ENCODE measurements around the gene HIVEP3.

HIVEP3 gene

GRCh38 chr1:41862384-41863221 lies 56.1 kb downstream of the HIVEP3 start:
- no peak overlapping the region; the same call in 1 of the 2 replicates for H3K4me3 ChIP-seq (ENCODE audit: low read depth, low read length)
- TF ChIP-seq, protein P1, sequence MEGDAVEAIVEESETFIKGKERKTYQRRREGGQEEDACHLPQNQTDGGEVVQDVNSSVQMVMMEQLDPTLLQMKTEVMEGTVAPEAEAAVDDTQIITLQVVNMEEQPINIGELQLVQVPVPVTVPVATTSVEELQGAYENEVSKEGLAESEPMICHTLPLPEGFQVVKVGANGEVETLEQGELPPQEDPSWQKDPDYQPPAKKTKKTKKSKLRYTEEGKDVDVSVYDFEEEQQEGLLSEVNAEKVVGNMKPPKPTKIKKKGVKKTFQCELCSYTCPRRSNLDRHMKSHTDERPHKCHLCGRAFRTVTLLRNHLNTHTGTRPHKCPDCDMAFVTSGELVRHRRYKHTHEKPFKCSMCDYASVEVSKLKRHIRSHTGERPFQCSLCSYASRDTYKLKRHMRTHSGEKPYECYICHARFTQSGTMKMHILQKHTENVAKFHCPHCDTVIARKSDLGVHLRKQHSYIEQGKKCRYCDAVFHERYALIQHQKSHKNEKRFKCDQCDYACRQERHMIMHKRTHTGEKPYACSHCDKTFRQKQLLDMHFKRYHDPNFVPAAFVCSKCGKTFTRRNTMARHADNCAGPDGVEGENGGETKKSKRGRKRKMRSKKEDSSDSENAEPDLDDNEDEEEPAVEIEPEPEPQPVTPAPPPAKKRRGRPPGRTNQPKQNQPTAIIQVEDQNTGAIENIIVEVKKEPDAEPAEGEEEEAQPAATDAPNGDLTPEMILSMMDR (IDR thresholded peaks at IDR 0.05; ENCODE audit: low read depth, low read length) = no peak

DNA sequence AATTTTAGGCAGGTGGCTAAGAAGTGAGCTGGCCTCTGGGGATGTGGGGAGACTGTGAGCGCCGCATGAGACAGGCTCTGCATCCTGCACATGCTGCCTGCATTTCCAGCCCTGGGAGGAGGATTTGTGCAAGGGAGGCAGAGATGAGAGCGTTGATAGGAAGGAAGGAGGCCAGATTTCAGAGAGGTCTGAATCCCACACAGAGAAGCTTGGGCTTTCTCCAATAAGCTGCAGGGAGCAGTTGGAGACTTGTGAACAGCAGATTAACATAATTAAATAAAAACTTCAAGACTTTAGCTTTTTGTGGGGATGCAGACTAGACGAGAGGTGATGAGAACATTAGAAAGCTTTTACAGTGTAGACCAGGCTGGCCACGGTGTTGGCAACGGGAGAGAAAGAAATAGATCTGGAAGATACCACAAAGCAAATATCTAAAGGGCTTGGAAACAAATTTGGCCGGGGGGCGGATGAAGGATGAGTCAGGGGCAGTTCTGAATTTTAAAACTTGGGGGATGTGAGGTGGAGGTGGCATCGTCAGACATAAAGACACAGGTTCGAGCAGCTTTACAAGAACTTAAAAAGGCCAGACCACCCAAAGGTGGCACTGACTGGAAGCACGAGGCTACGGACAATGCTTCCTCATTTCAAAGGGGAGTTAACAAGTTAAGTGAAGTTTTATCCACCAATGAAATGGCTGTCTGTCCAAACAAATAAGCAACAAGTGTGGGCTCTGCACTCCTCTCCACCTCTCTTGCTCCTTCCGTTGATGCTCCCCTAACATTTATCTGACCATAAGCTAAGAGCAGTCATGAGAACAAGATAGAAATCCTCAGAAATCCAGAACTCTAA lies 57.0 kb downstream of the HIVEP3 start:
- no peak overlapping the region for H3K4me3 ChIP-seq (ENCODE audit: low read depth, low read length)
- TF ChIP-seq, protein P1 (IDR thresholded peaks at IDR 0.05; ENCODE audit: low read depth, low read length) = no peak

DNA sequence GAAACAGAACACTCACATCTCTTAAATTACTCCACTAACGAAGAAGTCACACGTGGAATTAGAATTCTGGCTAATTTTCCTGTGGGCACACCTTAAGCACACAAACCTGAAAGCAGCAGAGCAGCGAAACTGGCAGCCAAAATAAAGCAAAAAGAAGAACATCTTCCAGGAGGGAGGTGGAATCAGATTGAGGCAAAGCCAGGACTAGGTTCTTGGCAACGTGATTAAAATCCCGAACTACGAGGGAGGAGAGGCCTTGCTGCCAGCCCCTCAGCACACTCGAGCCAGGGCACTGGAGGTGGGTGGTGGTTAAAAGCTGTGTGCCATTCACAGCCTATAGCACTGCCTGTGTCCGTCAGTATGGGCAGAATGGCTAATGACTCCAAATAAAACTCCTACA lies 58.0 kb downstream of the HIVEP3 start:
- TF ChIP-seq, protein P1 (IDR thresholded peaks at IDR 0.05; ENCODE audit: low read depth, low read length) = no peak
- H3K4me3 ChIP-seq (ENCODE audit: low read depth, low read length) = no peak overlapping the region

- no peak overlapping the region for H3K4me3 ChIP-seq (ENCODE audit: low read depth, low read length)
- TF ChIP-seq, protein P1 (IDR thresholded peaks at IDR 0.05; ENCODE audit: low read depth, low read length) = no peak
Observed at GRCh38 chr1:41860214-41860613, 58.5 kb downstream of the HIVEP3 start.

DNA sequence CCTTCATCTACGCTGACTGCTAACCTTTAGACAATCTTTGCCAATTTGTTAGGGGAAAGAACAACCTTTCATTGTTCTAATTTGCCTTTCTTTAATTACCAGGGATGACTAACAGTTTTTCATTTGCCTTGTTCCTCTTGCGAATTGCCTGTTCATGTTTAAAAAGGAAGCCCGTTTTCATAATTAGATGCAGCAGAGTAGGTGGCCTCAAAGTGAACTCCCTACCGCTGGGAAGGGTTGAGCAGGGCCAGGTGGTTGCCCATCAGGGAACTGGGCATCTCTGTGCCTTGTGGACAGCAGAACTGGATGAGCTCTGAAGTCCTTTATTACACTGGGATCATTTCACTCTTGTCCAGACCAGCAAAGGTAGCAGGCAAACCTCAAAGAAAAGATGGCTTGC lies 59.0 kb downstream of the HIVEP3 start:
- TF ChIP-seq, protein P1 (IDR thresholded peaks at IDR 0.05; ENCODE audit: low read depth, low read length) = no peak
- H3K4me3 ChIP-seq (ENCODE audit: low read depth, low read length) = no peak overlapping the region

DNA sequence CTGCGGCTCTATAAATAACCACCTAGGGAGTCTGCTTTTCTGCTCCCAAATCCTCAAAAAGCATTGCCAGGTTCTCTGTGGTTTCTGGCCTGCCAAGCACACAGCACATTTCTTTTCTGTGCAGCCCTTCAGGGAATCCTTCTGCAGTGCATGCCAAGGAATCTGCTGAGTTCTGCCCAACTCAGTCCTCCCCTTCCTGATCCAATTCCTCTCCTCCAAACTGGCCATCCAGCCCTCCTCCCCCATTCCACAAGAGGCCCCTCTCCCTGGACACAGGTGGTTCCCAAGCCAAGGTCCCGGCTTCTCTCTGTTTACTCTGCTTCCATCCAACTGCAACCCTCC lies 61.8 kb downstream of the HIVEP3 start:
- TF ChIP-seq, protein P1 (IDR thresholded peaks at IDR 0.05; ENCODE audit: low read depth, low read length) = no peak
- no peak overlapping the region for H3K4me3 ChIP-seq (ENCODE audit: low read depth, low read length)

Data from WI38 (cell line).